ENCODE measurements around the gene CNTFR.

Gene CNTFR

GRCh38 chr9:34552606-34552981, 36.9 kb downstream of the CNTFR start:
- Histone ChIP-seq H3K9me3 (no peaks in the 10 kb centered on the region), H3K4me3 (ENCODE audit: low read depth, low read length) (no peak overlapping the region), H3K27me3 (no peaks in the 10 kb centered on the region), H3K4me1 (peaks cover 59% of the 10 kb centered on the region), H3K36me3 (peaks cover 35% of the 10 kb centered on the region)
- DNase-seq, result no peak
- TF ChIP-seq CTCF (IDR thresholded peaks at IDR 0.05; ENCODE audit: low read depth, low read length), result no peak

- H3K4me3 ChIP-seq (ENCODE audit: low read depth, low read length), result no peak overlapping the region
- TF ChIP-seq CTCF (IDR thresholded peaks at IDR 0.05; ENCODE audit: low read depth, low read length), result no peak
- DNase-seq, result no peak
- H3K27me3 ChIP-seq, result no peaks in the 10 kb centered on the region
- H3K4me1 ChIP-seq, result peaks cover 54% of the 10 kb centered on the region
- H3K9me3 ChIP-seq, result no peaks in the 10 kb centered on the region
- peaks cover 31% of the 10 kb centered on the region for H3K36me3 ChIP-seq
Measured at GRCh38 chr9:34551751-34552605, 37.5 kb downstream of the CNTFR start.

DNA sequence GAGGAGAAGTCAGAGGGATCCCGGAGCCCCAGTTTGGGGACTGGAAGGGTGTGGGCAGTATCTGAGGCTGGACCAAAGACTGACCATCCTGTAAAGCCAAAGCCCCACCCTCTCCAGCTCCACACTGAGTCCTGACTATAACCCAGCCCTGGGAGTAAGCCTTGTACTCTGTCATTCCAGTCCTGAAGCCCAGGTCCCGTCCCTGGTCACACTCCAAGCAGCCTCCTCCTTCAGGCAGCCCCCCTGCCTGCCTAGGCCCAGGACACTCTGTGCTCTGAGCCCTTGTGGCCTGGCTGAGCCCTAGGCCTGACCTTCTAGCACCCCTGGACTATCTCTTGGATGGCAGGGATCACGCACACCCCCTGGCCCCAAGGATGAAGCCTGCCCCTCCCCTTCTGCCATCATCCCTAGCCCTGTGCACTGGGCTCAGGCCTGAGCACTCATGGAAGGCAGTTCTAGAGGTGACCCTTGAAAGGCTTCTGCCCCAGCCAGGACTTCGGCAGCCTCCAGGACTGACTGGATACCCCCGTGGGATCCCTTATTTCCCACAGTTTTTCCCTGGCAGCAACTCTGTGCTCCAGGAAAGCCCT, 38.7 kb downstream of the CNTFR start:
- Histone ChIP-seq H3K4me1 (peaks cover 45% of the 10 kb centered on the region), H3K36me3 (peaks cover 24% of the 10 kb centered on the region), H3K27me3 (no peaks in the 10 kb centered on the region), H3K9me3 (no peaks in the 10 kb centered on the region), H3K4me3 (ENCODE audit: low read depth, low read length) (no peak overlapping the region)
- TF ChIP-seq CTCF (IDR thresholded peaks at IDR 0.05; ENCODE audit: low read depth, low read length), result no peak
- DNase-seq, result no peak

- H3K9me3 ChIP-seq, result no peaks in the 10 kb centered on the region
- TF ChIP-seq CTCF (IDR thresholded peaks at IDR 0.05; ENCODE audit: low read depth, low read length), result no peak
- peaks cover 24% of the 10 kb centered on the region for H3K36me3 ChIP-seq
- DNase-seq, result no peak
- peaks cover 41% of the 10 kb centered on the region for H3K4me1 ChIP-seq
- H3K27me3 ChIP-seq, result no peaks in the 10 kb centered on the region
- H3K4me3 ChIP-seq (ENCODE audit: low read depth, low read length), result no peak overlapping the region
Measured at GRCh38 chr9:34550016-34550680, 39.4 kb downstream of the CNTFR start.

DNA sequence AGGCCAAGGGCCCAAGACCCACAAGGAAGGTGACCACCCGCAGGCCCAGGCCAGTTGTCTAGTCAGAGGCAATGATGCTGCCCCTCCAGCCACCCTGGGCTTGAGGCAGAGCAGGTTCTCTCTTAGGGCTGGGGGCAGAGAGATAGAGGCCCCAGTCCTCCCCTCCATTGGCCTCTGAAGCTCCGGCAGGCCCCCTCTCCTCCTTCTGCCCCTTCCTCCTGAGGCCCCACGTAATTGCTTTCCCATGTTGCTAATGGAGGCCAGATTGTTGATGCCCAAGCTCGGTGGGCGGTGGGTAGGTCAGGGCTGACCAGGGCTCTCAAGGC, 40.2 kb downstream of the CNTFR start:
- Histone ChIP-seq H3K27me3 (no peaks in the 10 kb centered on the region), H3K36me3 (peaks cover 24% of the 10 kb centered on the region), H3K9me3 (no peaks in the 10 kb centered on the region), H3K4me1 (peaks cover 34% of the 10 kb centered on the region), H3K4me3 (ENCODE audit: low read depth, low read length) (no peak overlapping the region)
- TF ChIP-seq CTCF (IDR thresholded peaks at IDR 0.05; ENCODE audit: low read depth, low read length), result no peak
- DNase-seq, result no peak

All from BE2C (cell line).